DND-41 (cell line): ENCODE data around the gene TFEB.

Experiments
- EZH2 ChIP-seq: IDR thresholded peaks from 3 replicates; pipeline ENCODE4 v1.6.1; 2012; ENCODE audit warnings: borderline replicate concordance, low read depth, mild to moderate bottlenecking, moderate library complexity, low read length, inconsistent platforms; ENCODE audit not compliant: severe bottlenecking
- TF ChIP-seq, protein P1 (sequence below): IDR thresholded peaks from 2 replicates; pipeline ENCODE4 v1.5.1; 2012; ENCODE audit warnings: borderline replicate concordance, low read length, moderate library complexity, mild to moderate bottlenecking; ENCODE audit not compliant: poor library complexity, severe bottlenecking; ENCODE audit errors: extremely low read depth

DNA sequence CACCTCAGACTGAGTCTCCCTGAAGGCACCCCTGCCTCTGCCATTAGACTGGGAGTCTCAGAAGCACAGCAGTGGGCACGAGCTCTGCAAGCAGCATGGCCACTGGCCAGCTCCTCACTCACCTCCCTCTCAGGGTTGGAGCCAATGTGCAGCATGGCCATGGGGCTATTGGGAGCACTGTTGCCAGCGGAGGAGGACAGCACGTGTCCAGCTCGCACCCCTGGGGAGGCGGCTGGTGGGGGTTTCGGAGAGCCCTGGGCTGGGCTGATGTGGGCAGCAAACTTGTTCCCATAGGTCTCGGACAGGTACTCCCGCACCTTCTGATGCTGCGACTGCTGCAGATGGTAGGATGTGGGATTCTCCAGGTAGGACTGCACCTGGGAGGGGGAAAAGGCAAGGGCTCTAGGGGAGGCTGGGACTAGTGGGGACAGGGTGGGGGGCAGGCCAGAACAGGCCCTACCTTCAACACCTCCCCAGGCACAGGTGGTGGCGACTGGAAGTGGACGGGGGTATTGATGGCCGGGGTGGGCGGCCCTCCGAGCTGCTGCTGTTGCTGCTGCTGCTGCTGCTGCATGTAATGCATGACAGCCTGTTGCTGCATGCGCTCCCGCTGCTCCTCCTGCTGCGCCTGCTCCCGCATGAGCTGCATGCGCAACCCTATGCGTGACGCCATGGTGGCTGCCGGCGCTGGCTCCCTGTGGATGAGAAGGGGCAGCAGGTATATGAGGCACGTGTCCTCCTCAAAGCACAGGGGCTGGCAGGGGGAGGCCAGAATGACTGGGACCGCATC lies 44.7 kb downstream of the TFEB start:
- TF ChIP-seq, protein P1, sequence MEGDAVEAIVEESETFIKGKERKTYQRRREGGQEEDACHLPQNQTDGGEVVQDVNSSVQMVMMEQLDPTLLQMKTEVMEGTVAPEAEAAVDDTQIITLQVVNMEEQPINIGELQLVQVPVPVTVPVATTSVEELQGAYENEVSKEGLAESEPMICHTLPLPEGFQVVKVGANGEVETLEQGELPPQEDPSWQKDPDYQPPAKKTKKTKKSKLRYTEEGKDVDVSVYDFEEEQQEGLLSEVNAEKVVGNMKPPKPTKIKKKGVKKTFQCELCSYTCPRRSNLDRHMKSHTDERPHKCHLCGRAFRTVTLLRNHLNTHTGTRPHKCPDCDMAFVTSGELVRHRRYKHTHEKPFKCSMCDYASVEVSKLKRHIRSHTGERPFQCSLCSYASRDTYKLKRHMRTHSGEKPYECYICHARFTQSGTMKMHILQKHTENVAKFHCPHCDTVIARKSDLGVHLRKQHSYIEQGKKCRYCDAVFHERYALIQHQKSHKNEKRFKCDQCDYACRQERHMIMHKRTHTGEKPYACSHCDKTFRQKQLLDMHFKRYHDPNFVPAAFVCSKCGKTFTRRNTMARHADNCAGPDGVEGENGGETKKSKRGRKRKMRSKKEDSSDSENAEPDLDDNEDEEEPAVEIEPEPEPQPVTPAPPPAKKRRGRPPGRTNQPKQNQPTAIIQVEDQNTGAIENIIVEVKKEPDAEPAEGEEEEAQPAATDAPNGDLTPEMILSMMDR = no peak
- TF ChIP-seq EZH2 = no peak
